Bronchial epithelial cell (primary cell): ENCODE data around the gene MS4A12. TPM values are rescaled to one million over a fixed set of nuclear protein-coding genes. Genes with fewer than 3 reads are reported as not detected.

Experiments used
- DNase-seq: peaks from one replicate; pipeline ENCODE4 v3.0.0-alpha.2; 2010; ENCODE audit warnings: low read depth
- FAIRE-seq: peaks from 2 replicates; lab custom pipeline; 2011; peaks lifted over from hg19 to GRCh38; lab: Jason Lieb, UNC
- H3K27me3 ChIP-seq: 2 replicates; pipeline ENCODE4 v1.5.1; 2011; ENCODE audit warnings: low read length; ENCODE audit not compliant: control insufficient read depth, insufficient read depth
- H3K36me3 ChIP-seq: 2 replicates; pipeline ENCODE4 v1.5.1; 2011; ENCODE audit warnings: low read length; ENCODE audit not compliant: control insufficient read depth, insufficient read depth
- H3K4me3 ChIP-seq: 2 replicates; pipeline ENCODE4 v1.5.1; 2011; ENCODE audit warnings: mild to moderate bottlenecking, low read depth, low read length, control low read depth
- total RNA-seq: library from RNA; depleted of rRNA; stranded (reverse); fragments of >200 nt; gene quantifications from 2 replicates; pipeline ENCODE4 v1.2.1, GENCODE V29; 2014
- TF ChIP-seq, protein P1 (sequence below): IDR thresholded peaks from 2 replicates; pipeline ENCODE4 v1.5.1; 2011; ENCODE audit warnings: mild to moderate bottlenecking, moderate library complexity, low read length, control low read depth, inconsistent platforms; ENCODE audit not compliant: insufficient read depth, severe bottlenecking

Gene MS4A12
- total RNA-seq, 1 donor from 2014 or later: not detected

DNA sequence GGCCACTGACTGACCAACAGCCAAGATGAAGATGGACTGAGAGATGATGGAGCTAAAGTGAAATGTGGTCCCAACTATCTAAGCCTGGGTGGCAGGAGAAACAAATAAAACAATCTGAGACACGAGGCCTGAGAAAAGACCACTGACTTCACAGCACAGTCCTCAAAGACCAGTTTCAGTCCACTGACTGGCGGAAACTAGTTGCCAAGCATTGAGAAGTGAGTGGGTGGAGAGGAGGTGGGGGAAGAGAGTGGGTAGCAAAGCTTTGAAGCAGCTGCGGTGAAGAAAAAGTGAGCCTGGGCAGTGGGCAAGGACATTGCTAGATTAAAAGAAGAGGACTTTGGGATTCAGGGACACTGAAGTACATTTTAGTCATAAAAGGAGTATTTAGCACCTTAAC is 35.0 kb upstream of the MS4A12 start:
- H3K27me3 ChIP-seq: no peaks in the 10 kb centered on the region
- H3K4me3 ChIP-seq: no peak overlapping the region
- no peaks in the 10 kb centered on the region for H3K36me3 ChIP-seq
- TF ChIP-seq, protein P1, sequence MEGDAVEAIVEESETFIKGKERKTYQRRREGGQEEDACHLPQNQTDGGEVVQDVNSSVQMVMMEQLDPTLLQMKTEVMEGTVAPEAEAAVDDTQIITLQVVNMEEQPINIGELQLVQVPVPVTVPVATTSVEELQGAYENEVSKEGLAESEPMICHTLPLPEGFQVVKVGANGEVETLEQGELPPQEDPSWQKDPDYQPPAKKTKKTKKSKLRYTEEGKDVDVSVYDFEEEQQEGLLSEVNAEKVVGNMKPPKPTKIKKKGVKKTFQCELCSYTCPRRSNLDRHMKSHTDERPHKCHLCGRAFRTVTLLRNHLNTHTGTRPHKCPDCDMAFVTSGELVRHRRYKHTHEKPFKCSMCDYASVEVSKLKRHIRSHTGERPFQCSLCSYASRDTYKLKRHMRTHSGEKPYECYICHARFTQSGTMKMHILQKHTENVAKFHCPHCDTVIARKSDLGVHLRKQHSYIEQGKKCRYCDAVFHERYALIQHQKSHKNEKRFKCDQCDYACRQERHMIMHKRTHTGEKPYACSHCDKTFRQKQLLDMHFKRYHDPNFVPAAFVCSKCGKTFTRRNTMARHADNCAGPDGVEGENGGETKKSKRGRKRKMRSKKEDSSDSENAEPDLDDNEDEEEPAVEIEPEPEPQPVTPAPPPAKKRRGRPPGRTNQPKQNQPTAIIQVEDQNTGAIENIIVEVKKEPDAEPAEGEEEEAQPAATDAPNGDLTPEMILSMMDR: no peak
- no peak for FAIRE-seq
- DNase-seq: no peak

- Histone ChIP-seq H3K27me3 (no peaks in the 10 kb centered on the region), H3K4me3 (no peak overlapping the region), H3K36me3 (no peaks in the 10 kb centered on the region)
- FAIRE-seq (no peak), DNase-seq (no peak)
- TF ChIP-seq, protein P1: no peak
Observed at GRCh38 chr11:60459345-60459744, 33.2 kb upstream of the MS4A12 start.

DNA sequence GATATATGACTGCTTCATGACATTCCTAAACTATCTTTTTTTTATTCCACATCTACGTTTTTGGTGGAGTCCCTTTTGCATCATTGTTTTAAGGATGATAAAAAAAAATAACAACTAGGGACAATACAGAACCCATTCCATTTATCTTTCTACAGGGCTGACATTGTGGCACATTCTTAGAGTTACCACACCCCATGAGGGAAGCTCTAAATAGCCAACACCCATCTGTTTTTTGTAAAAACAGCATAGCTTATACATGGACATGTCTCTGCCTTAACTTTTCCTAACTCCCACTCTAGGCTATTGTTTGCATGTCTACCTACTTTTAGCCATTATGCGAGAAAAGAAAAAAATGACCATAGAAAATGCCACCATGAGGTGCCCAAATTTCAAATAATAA is 23.7 kb upstream of the MS4A12 start:
- no peak for FAIRE-seq

GRCh38 chr11:60469723-60470122 is 22.9 kb upstream of the MS4A12 start:
- Histone ChIP-seq H3K27me3 (no peaks in the 10 kb centered on the region), H3K36me3 (no peaks in the 10 kb centered on the region), H3K4me3 (no peak overlapping the region)
- FAIRE-seq (no peak), DNase-seq (no peak)
- TF ChIP-seq, protein P1: no peak

More for the DNA sequence above, 23.7 kb upstream of the MS4A12 start:
- Histone ChIP-seq H3K27me3 (no peaks in the 10 kb centered on the region), H3K36me3 (no peaks in the 10 kb centered on the region), H3K4me3 (no peak overlapping the region)
- DNase-seq: no peak
- TF ChIP-seq, protein P1: no peak

DNA sequence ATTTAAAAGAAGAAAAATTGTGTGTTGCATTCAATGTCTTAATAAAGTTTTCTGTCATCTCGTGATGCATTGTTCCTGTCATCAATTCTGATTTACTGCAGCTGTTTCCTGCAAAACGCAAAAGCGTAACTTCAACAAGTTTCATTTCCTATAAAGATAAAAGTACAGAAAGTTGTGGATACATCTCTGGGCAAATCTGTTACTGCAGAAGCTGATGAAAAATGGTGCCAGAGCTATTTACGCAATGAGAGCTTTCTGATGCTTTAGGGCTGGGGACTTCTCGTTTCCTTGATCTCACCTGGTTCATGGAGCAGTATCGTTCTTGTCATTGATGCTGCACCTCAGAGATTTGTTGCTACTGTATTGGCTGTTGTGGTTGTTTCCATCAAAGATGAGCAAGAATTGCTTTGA is 15.5 kb upstream of the MS4A12 start:
- FAIRE-seq (peak; percentile 40), DNase-seq (no peak)
- no peaks in the 10 kb centered on the region for H3K27me3 ChIP-seq
- TF ChIP-seq, protein P1: no peak
- H3K36me3 ChIP-seq: no peaks in the 10 kb centered on the region
- no peak overlapping the region for H3K4me3 ChIP-seq

DNA sequence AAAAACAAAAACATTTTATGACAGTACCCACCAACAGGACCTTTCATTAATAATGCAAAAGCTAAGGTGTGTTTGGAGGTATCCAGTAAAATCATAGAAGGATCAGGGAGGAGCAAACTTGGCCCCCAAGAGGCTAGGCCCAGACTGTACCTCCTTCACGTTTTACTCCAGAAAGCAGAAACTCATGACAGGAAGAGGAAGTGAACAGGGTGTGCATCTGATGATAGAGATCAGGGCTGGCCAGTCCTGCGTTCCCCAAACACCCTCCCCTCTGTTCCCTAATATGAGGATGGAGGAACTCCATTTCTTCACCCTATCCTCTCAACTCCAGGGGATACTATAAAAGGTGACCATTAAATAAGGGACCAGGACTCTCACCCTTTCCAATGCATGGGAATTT is 10.2 kb upstream of the MS4A12 start:
- DNase-seq (no peak), FAIRE-seq (no peak)
- Histone ChIP-seq H3K36me3 (no peaks in the 10 kb centered on the region), H3K27me3 (no peaks in the 10 kb centered on the region), H3K4me3 (no peak overlapping the region)
- TF ChIP-seq, protein P1: no peak
